H9 (cell line): ENCODE data around the gene RIT2. TPM values are rescaled to one million over a fixed set of nuclear protein-coding genes. Genes with fewer than 3 reads are reported as not detected.

ENCODE experiments used
- DNase-seq: peaks from one replicate; pipeline ENCODE4 v3.0.0-alpha.2; 2017
- H2AFZ ChIP-seq: one replicate; pipeline ENCODE4 v1.6.1; 2013; ENCODE audit warnings: mild to moderate bottlenecking, low read length, control low read depth, moderate library complexity
- H2AK5ac ChIP-seq: 2 replicates; pipeline ENCODE4 v1.6.1; 2013; ENCODE audit warnings: low read length, control low read depth, mixed read lengths; ENCODE audit not compliant: insufficient read length
- H2BK120ac ChIP-seq: one replicate; pipeline ENCODE4 v1.6.1; 2013; ENCODE audit warnings: low read depth, mild to moderate bottlenecking, low read length, control low read depth, inconsistent platforms; ENCODE audit not compliant: poor library complexity, severe bottlenecking
- H2BK12ac ChIP-seq: 2 replicates; pipeline ENCODE4 v1.6.1; 2013; ENCODE audit warnings: low read length, control low read depth, mixed read lengths, low read depth; ENCODE audit not compliant: insufficient read length
- H2BK15ac ChIP-seq: 2 replicates; pipeline ENCODE4 v1.6.1; 2013; ENCODE audit warnings: low read depth, low read length, control low read depth
- H2BK20ac ChIP-seq: one replicate; pipeline ENCODE4 v1.6.1; 2013; ENCODE audit warnings: low read depth, mild to moderate bottlenecking, low read length, control low read depth, inconsistent platforms; ENCODE audit not compliant: poor library complexity, severe bottlenecking
- H2BK5ac ChIP-seq: 2 replicates; pipeline ENCODE4 v1.6.1; 2013; ENCODE audit warnings: low read length, control low read depth, mixed read lengths; ENCODE audit not compliant: insufficient read length
- H3K14ac ChIP-seq: 2 replicates; pipeline ENCODE4 v1.6.1; 2013; ENCODE audit warnings: low read length, control low read depth; ENCODE audit not compliant: insufficient read depth
- H3K18ac ChIP-seq: 2 replicates; pipeline ENCODE4 v1.6.1; 2013; ENCODE audit warnings: low read depth, mild to moderate bottlenecking, mixed read lengths, low read length, control low read depth; ENCODE audit not compliant: insufficient read length
- H3K23ac ChIP-seq: 2 replicates; pipeline ENCODE4 v1.6.1; 2013; ENCODE audit warnings: low read length, control low read depth, mixed read lengths, low read depth; ENCODE audit not compliant: insufficient read length
- H3K23me2 ChIP-seq: 2 replicates; pipeline ENCODE4 v1.6.1; 2013; ENCODE audit warnings: low read depth, mild to moderate bottlenecking, mixed read lengths, low read length, control low read depth; ENCODE audit not compliant: insufficient read length, poor library complexity, severe bottlenecking
- H3K27ac ChIP-seq: 2 replicates; pipeline ENCODE4 v1.5.1; 2013; ENCODE audit warnings: low read length, control low read depth, mixed read lengths, low read depth; ENCODE audit not compliant: insufficient read length
- H3K27me3 ChIP-seq: 2 replicates; pipeline ENCODE4 v1.6.1; 2013; ENCODE audit warnings: low read length, control low read depth, inconsistent platforms; ENCODE audit not compliant: insufficient read depth
- H3K4ac ChIP-seq: 2 replicates; pipeline ENCODE4 v1.6.1; 2013; ENCODE audit warnings: low read depth, mild to moderate bottlenecking, control low read depth, inconsistent platforms, low read length, moderate library complexity
- H3K4me1 ChIP-seq: 2 replicates; pipeline ENCODE4 v1.6.1; 2013; ENCODE audit warnings: low read length, control low read depth, inconsistent platforms; ENCODE audit not compliant: insufficient read depth
- H3K4me2 ChIP-seq: 2 replicates; pipeline ENCODE4 v1.6.1; 2013; ENCODE audit warnings: low read length, control low read depth, mixed read lengths; ENCODE audit not compliant: insufficient read length, insufficient read depth
- H3K56ac ChIP-seq: 2 replicates; pipeline ENCODE4 v1.6.1; 2013; ENCODE audit warnings: low read depth, mild to moderate bottlenecking, mixed read lengths, low read length, control low read depth; ENCODE audit not compliant: insufficient read length
- H3K79me1 ChIP-seq: 2 replicates; pipeline ENCODE4 v1.6.1; 2013; ENCODE audit warnings: low read depth, mild to moderate bottlenecking, moderate library complexity, low read length, control low read depth, inconsistent platforms; ENCODE audit not compliant: insufficient read depth, poor library complexity, severe bottlenecking
- H3K79me2 ChIP-seq: 2 replicates; pipeline ENCODE4 v1.6.1; 2013; ENCODE audit warnings: low read length, control low read depth, inconsistent platforms; ENCODE audit not compliant: insufficient read depth
- H3K9ac ChIP-seq: 2 replicates; pipeline ENCODE4 v1.6.1; 2013; ENCODE audit warnings: low read length, control low read depth, mixed read lengths; ENCODE audit not compliant: insufficient read length; ENCODE audit errors: extremely low read depth
- H3K9me3 ChIP-seq: one replicate; pipeline ENCODE4 v1.6.1; 2013; ENCODE audit warnings: low read depth, low read length, inconsistent platforms; ENCODE audit not compliant: control insufficient read depth
- H3T11ph ChIP-seq: one replicate; pipeline ENCODE4 v1.6.1; 2013; ENCODE audit warnings: mild to moderate bottlenecking, low read length, control low read depth, inconsistent platforms
- H4K20me1 ChIP-seq: one replicate; pipeline ENCODE4 v1.6.1; 2013; ENCODE audit not compliant: control insufficient read depth, insufficient read length, insufficient read depth
- H4K5ac ChIP-seq: 2 replicates; pipeline ENCODE4 v1.6.1; 2013; ENCODE audit warnings: low read depth, mild to moderate bottlenecking, mixed read lengths, low read length, control low read depth; ENCODE audit not compliant: insufficient read length
- H4K8ac ChIP-seq: replicated peaks from 2 replicates; pipeline ENCODE4 v1.6.1; 2013; ENCODE audit warnings: low read length, control low read depth, mixed read lengths, low read depth; ENCODE audit not compliant: insufficient read length
- H4K91ac ChIP-seq: 2 replicates; pipeline ENCODE4 v1.6.1; 2013; ENCODE audit warnings: low read depth, mild to moderate bottlenecking, moderate library complexity, mixed read lengths, low read length, control low read depth; ENCODE audit not compliant: insufficient read length
- H3K27ac Mint-ChIP-seq, 3 experiments: 2 replicates in 2 of 3; 3 replicates in 1 of 3; pipeline ENCODE4 v1.8.0; 2020 to 2021; ENCODE audit warnings: mixed read lengths in 3 of 3, mild to moderate bottlenecking in 1 of 3, moderate library complexity in 1 of 3
- H3K27me3 Mint-ChIP-seq: 2 replicates; pipeline ENCODE4 v1.8.0; 2021; ENCODE audit warnings: low read depth, mild to moderate bottlenecking, moderate library complexity, mixed read lengths
- H3K36me3 Mint-ChIP-seq, 3 experiments: 2 replicates in 2 of 3; 3 replicates in 1 of 3; pipeline ENCODE4 v1.8.0; 2020 to 2021; ENCODE audit warnings: low read depth in 3 of 3, mixed read lengths in 3 of 3; ENCODE audit not compliant: insufficient read depth in 1 of 3
- H3K4me1 Mint-ChIP-seq, 2 experiments: 2 replicates each; pipeline ENCODE4 v1.8.0; 2020; ENCODE audit warnings: mixed read lengths in 2 of 2
- H3K4me3 Mint-ChIP-seq, 2 experiments: 2 replicates in 1 of 2; 3 replicates in 1 of 2; pipeline ENCODE4 v1.8.0; 2020 to 2021; ENCODE audit warnings: mild to moderate bottlenecking in 2 of 2, mixed read lengths in 2 of 2, moderate library complexity in 1 of 2
- H3K9me3 Mint-ChIP-seq, 2 experiments: 2 replicates in 1 of 2; 3 replicates in 1 of 2; pipeline ENCODE4 v1.8.0; 2020; ENCODE audit warnings: mild to moderate bottlenecking in 2 of 2, mixed read lengths in 2 of 2, moderate library complexity in 1 of 2
- total RNA-seq: library from RNA; stranded (reverse); gene quantifications from 2 replicates; pipeline ENCODE4 v1.2.1, GENCODE V29; 2021
- TF ChIP-seq, protein P1 (sequence below): fragments of 200-600 bp; sonication (generic); conservative IDR thresholded peaks from 3 replicates; pipeline ENCODE4 v1.8.0; 2021; ENCODE audit warnings: antibody characterized with exemption, mild to moderate bottlenecking

The RIT2 gene
- total RNA-seq, 1 experiment from 2014 or later = 1.2 TPM

GRCh38 chr18:42778024-42778423 is 337.5 kb downstream of the RIT2 start:
- TF ChIP-seq, protein P1, sequence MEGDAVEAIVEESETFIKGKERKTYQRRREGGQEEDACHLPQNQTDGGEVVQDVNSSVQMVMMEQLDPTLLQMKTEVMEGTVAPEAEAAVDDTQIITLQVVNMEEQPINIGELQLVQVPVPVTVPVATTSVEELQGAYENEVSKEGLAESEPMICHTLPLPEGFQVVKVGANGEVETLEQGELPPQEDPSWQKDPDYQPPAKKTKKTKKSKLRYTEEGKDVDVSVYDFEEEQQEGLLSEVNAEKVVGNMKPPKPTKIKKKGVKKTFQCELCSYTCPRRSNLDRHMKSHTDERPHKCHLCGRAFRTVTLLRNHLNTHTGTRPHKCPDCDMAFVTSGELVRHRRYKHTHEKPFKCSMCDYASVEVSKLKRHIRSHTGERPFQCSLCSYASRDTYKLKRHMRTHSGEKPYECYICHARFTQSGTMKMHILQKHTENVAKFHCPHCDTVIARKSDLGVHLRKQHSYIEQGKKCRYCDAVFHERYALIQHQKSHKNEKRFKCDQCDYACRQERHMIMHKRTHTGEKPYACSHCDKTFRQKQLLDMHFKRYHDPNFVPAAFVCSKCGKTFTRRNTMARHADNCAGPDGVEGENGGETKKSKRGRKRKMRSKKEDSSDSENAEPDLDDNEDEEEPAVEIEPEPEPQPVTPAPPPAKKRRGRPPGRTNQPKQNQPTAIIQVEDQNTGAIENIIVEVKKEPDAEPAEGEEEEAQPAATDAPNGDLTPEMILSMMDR = no peak
- H3K4me2 ChIP-seq = no peak overlapping the region

More at GRCh38 chr18:42778024-42778423, 337.5 kb downstream of the RIT2 start:
- no peak overlapping the region for H3K27ac ChIP-seq
- H3T11ph ChIP-seq = no peak overlapping the region
- no peaks in the 10 kb centered on the region for H3K23me2 ChIP-seq
- no peak overlapping the region for H2BK5ac ChIP-seq
- H3K4me1 Mint-ChIP-seq = peaks cover 44 to 47% of the 10 kb centered on the region in 2 experiments
- H3K27ac Mint-ChIP-seq = no peak overlapping the region
- no peaks in the 10 kb centered on the region for H4K20me1 ChIP-seq
- H3K27me3 ChIP-seq = no peaks in the 10 kb centered on the region
- no peak for DNase-seq
- no peak overlapping the region for H4K8ac ChIP-seq
- H3K18ac ChIP-seq = no peak overlapping the region
- no peaks in the 10 kb centered on the region for H3K79me1 ChIP-seq
- no peaks in the 10 kb centered on the region for H3K9me3 ChIP-seq
- no peak overlapping the region for H4K91ac ChIP-seq
- H3K36me3 Mint-ChIP-seq = no peaks in the 10 kb centered on the region
- no peak overlapping the region for H3K4ac ChIP-seq
- no peak overlapping the region for H2BK12ac ChIP-seq
- H4K5ac ChIP-seq = no peak overlapping the region
- no peak overlapping the region for H3K14ac ChIP-seq
- no peaks in the 10 kb centered on the region for H3K79me2 ChIP-seq
- no peak overlapping the region for H3K9ac ChIP-seq
- 0 out of 5 replicates have a peak, but pooled peaks cover 0 to 2% of the 10 kb centered on the region in 2 experiments for H3K9me3 Mint-ChIP-seq
- no peak overlapping the region for H2AFZ ChIP-seq
- no peak overlapping the region for H3K23ac ChIP-seq
- H3K27me3 Mint-ChIP-seq = no peaks in the 10 kb centered on the region
- no peak overlapping the region for H2AK5ac ChIP-seq
- no peak overlapping the region for H3K56ac ChIP-seq
- peaks cover 6% of the 10 kb centered on the region; the same call in 1 of the 2 replicates for H3K4me1 ChIP-seq
- H2BK15ac ChIP-seq = no peak overlapping the region
- H2BK120ac ChIP-seq = no peak overlapping the region
- no peak overlapping the region for H2BK20ac ChIP-seq
- no peak overlapping the region for H3K4me3 Mint-ChIP-seq
